Neuronal stem cell (in vitro differentiated cells): ENCODE measurements around the gene MYO5C.

Experiments
- DNase-seq: peaks from one replicate; pipeline ENCODE4 v3.0.0-alpha.2; 2013; ENCODE audit warnings: low spot score
- H2AFZ ChIP-seq: one replicate; pipeline ENCODE4 v1.6.1; 2013; ENCODE audit warnings: mild to moderate bottlenecking, low read length, inconsistent platforms
- H2AK5ac ChIP-seq: 2 replicates; pipeline ENCODE4 v1.6.1; 2013; ENCODE audit warnings: low read depth, mild to moderate bottlenecking, inconsistent platforms, low read length, moderate library complexity, mixed read lengths
- H2BK120ac ChIP-seq: 2 replicates; pipeline ENCODE4 v1.6.1; 2013; ENCODE audit warnings: low read depth, mild to moderate bottlenecking, inconsistent platforms, low read length, moderate library complexity, mixed read lengths
- H2BK12ac ChIP-seq: one replicate; pipeline ENCODE4 v1.6.1; 2013; ENCODE audit warnings: low read length, inconsistent platforms
- H2BK15ac ChIP-seq: 2 replicates; pipeline ENCODE4 v1.6.1; 2013; ENCODE audit warnings: mild to moderate bottlenecking, low read length, inconsistent platforms, mixed read lengths
- H2BK5ac ChIP-seq: one replicate; pipeline ENCODE4 v1.6.1; 2013; ENCODE audit warnings: inconsistent platforms, mild to moderate bottlenecking, low read length, moderate library complexity
- H3K14ac ChIP-seq: one replicate; pipeline ENCODE4 v1.6.1; 2013; ENCODE audit warnings: low read length, inconsistent platforms
- H3K18ac ChIP-seq: 2 replicates; pipeline ENCODE4 v1.6.1; 2013; ENCODE audit warnings: low read length, inconsistent platforms
- H3K23ac ChIP-seq: 2 replicates; pipeline ENCODE4 v1.6.1; 2013; ENCODE audit warnings: low read depth, mild to moderate bottlenecking, mixed read lengths, low read length, inconsistent platforms; ENCODE audit not compliant: poor library complexity
- H3K27ac ChIP-seq: replicated peaks from 3 replicates; pipeline ENCODE4 v1.5.1; 2013; ENCODE audit warnings: low read length, inconsistent platforms
- H3K27me3 ChIP-seq, 3 experiments: 2 replicates each; pipeline ENCODE4 v1.6.1; 2013; ENCODE audit warnings: low read length in 3 of 3, mild to moderate bottlenecking in 2 of 3, inconsistent platforms in 1 of 3, low read depth in 1 of 3, mixed read lengths in 1 of 3, moderate library complexity in 1 of 3; ENCODE audit not compliant: control insufficient read depth in 3 of 3, insufficient read depth in 3 of 3
- H3K36me3 ChIP-seq, 2 donors: replicated peaks in 1 of 2; 2 replicates each; pipeline ENCODE4 v1.6.1; 2013; ENCODE audit warnings: low read length in 2 of 2; ENCODE audit not compliant: control insufficient read depth in 2 of 2, insufficient read depth in 2 of 2
- H3K4ac ChIP-seq: 2 replicates; pipeline ENCODE4 v1.6.1; 2013; ENCODE audit warnings: inconsistent platforms, mild to moderate bottlenecking, low read length, moderate library complexity
- H3K4me1 ChIP-seq, 2 donors: 1 replicate in 1 of 2; 2 replicates in 1 of 2; pipeline ENCODE4 v1.6.1; 2013; ENCODE audit warnings: low read length in 2 of 2, low read depth in 1 of 2; ENCODE audit not compliant: control insufficient read depth in 2 of 2, insufficient read depth in 1 of 2
- H3K4me2 ChIP-seq: one replicate; pipeline ENCODE4 v1.6.1; 2013; ENCODE audit warnings: mild to moderate bottlenecking, low read length, inconsistent platforms; ENCODE audit not compliant: insufficient read depth, poor library complexity, severe bottlenecking
- H3K4me3 ChIP-seq, 2 donors: 2 replicates each; pipeline ENCODE4 v1.5.1; 2013; ENCODE audit warnings: low read length in 2 of 2, mild to moderate bottlenecking in 2 of 2, inconsistent platforms in 1 of 2, moderate library complexity in 1 of 2
- H3K79me1 ChIP-seq: one replicate; pipeline ENCODE4 v1.6.1; 2013; ENCODE audit warnings: low read depth, mild to moderate bottlenecking, inconsistent platforms, low read length, moderate library complexity
- H3K9ac ChIP-seq: one replicate; pipeline ENCODE4 v1.6.1; 2013; ENCODE audit warnings: mild to moderate bottlenecking, low read depth, low read length, inconsistent platforms; ENCODE audit not compliant: poor library complexity
- H3K9me3 ChIP-seq, 2 donors: replicated peaks in 1 of 2; 2 replicates each; pipeline versions ENCODE3 to v1.6.1; 2013; ENCODE audit warnings: low read length in 2 of 2, mild to moderate bottlenecking in 2 of 2, inconsistent platforms in 1 of 2, low read depth in 1 of 2, mixed read lengths in 1 of 2, moderate library complexity in 1 of 2; ENCODE audit not compliant: control insufficient read depth in 2 of 2, insufficient read depth in 1 of 2
- H4K8ac ChIP-seq: one replicate; pipeline ENCODE4 v1.6.1; 2013; ENCODE audit warnings: low read depth, mild to moderate bottlenecking, inconsistent platforms, low read length, moderate library complexity
- H4K91ac ChIP-seq: one replicate; pipeline ENCODE4 v1.6.1; 2013; ENCODE audit warnings: low read length, low read depth, mild to moderate bottlenecking, inconsistent platforms; ENCODE audit not compliant: poor library complexity
- WGBS, 2 donors: extraction: QIAGEN DNeasy Blood & Tissue Kit; methylation state at CpG; one replicate each; pipeline ENCODE4 v1.1.7; 2013; ENCODE audit warnings: missing lambda C conversion rate in 2 of 2, mixed read lengths in 1 of 2; ENCODE audit not compliant: insufficient read length in 2 of 2, insufficient replicate concordance in 1 of 2; ENCODE audit errors: extremely low coverage in 2 of 2; 5-methylcytosine and 5-hydroxymethylcytosine counted together

The MYO5C gene

DNA sequence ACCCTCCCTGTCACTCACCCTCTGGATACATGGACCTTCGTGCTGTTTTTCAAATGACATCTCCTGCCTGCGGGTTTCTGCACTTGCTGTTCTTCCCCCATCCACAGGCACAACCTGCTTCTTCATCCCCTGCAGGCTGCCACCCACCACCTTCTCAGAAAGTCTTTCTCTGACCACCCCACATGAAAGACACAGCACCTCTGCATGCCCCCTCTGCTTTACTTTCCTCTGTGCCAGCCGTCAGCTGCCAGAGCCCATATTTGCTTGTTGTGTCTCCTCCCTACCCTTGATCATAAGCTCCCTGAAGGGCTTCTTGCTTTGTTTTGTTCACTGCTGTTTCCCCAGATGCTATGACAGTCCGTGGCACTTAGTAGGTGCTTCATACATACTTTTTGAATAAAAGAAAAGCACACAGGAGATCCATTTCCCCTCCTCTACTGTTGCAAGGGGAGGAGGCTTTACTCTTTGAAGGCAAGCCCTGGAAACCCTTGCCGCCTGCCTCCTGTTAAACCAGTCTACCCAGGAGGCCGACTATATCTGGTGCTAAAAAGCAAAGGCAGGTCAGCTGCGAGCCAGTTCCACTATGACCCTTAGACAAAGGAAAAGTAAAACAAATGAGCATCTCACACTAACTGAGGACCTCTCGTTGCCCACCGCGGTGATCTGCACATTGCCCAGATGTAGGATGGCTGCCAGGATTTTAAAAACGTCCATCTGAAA lies 31.9 kb downstream of the MYO5C start:
- no peak overlapping the region for H3K9ac ChIP-seq
- no peak overlapping the region for H2BK120ac ChIP-seq
- H3K27me3 ChIP-seq: no peaks in the 10 kb centered on the region
- no peak overlapping the region for H3K14ac ChIP-seq
- H2BK12ac ChIP-seq: peak overlapping the region; percentile 47
- H4K91ac ChIP-seq: no peak overlapping the region
- H2AFZ ChIP-seq: no peak overlapping the region
- no peak overlapping the region for H4K8ac ChIP-seq
- no peak overlapping the region for H2BK15ac ChIP-seq
- H3K79me1 ChIP-seq: no peaks in the 10 kb centered on the region
- H3K4me1 ChIP-seq: peaks cover 20 to 26% of the 10 kb centered on the region in 2 donors
- no peak overlapping the region for H3K4me2 ChIP-seq
- no peak for DNase-seq
- H3K4ac ChIP-seq: no peak overlapping the region
- H2AK5ac ChIP-seq: peak overlapping the region; percentile 58
- H3K4me3 ChIP-seq: no peak overlapping the region
- whole genome bisulfite sequencing, 2 donors: no CpG with 5 or more reads among the region's 11 CpGs
- H2BK5ac ChIP-seq: no peak overlapping the region
- peaks cover 8 to 25% of the 10 kb centered on the region in 2 donors for H3K36me3 ChIP-seq
- no peaks in the 10 kb centered on the region for H3K9me3 ChIP-seq
- H3K27ac ChIP-seq: no peak overlapping the region
- H3K18ac ChIP-seq: peak overlapping the region; percentile 44
- no peak overlapping the region for H3K23ac ChIP-seq

- H3K23ac ChIP-seq: no peak overlapping the region
- H4K8ac ChIP-seq: peak overlapping the region; percentile 52
- H2BK5ac ChIP-seq: peak overlapping the region; percentile 93
- H2AK5ac ChIP-seq: peak overlapping the region; percentile 42
- H2AFZ ChIP-seq: peak overlapping the region; percentile 79
- peaks cover 5 to 14% of the 10 kb centered on the region in 2 donors for H3K36me3 ChIP-seq
- H2BK120ac ChIP-seq: peak overlapping the region; percentile 89
- peak overlapping the region; percentile 25 for H3K14ac ChIP-seq
- no peak overlapping the region for H4K91ac ChIP-seq
- peak overlapping the region; percentile 95 for H3K18ac ChIP-seq
- no peak overlapping the region for H2BK15ac ChIP-seq
- no peak overlapping the region for H3K4me3 ChIP-seq
- H3K27me3 ChIP-seq: no peaks in the 10 kb centered on the region
- no peaks in the 10 kb centered on the region for H3K79me1 ChIP-seq
- no peak overlapping the region for H3K4me2 ChIP-seq
- no CpG with 5 or more reads among the region's 5 CpGs for WGBS, 2 donors
- H3K9me3 ChIP-seq: no peaks in the 10 kb centered on the region
- peak overlapping the region; percentile 92 for H2BK12ac ChIP-seq
- H3K9ac ChIP-seq: no peak overlapping the region
- H3K4me1 ChIP-seq: peaks cover 25 to 34% of the 10 kb centered on the region in 2 donors
- peak; percentile 18 for DNase-seq
- H3K27ac ChIP-seq: peak overlapping the region; percentile 97
- peak overlapping the region; percentile 68 for H3K4ac ChIP-seq
Measured at GRCh38 chr15:52262364-52262763, 33.2 kb downstream of the MYO5C start.

DNA sequence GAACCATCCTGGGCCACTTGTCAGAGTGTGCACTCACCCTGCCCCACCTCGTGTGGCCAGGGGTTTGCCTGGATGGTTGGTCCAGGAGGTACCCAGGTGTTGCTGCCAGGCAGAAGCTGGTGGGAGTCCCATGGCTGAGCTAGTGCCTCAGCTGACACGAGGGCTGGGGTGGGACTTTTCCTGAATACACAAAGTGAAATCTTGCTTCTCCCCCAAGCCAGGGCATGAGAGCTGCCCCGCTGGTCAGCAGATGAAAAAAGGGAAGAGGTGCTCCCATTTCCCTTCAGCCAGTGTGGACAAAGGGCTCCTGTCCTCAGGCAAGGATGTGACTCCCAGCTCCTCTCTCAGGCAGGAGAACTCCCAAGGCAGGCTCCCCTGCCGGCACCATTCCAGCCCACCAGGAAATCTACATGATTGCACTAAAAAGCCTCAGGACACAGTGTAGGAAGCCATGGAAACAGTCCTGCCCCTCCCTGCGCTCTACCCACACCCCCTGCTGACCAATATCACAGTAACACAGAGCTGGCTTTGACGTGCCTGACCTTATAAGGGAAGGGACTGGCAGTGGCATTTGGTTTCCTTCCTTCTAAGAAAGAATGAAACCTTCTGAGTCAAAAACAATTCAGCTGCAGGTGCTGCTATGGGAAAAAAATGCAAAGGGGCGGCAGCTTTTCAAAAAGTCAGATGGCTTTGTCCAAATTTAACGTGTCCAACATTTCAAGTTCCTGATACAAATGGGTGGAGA lies 33.9 kb downstream of the MYO5C start:
- Histone ChIP-seq H2AK5ac (peak overlapping the region; percentile 100), H3K4me3 (no peak overlapping the region), H3K23ac (no peak overlapping the region), H3K36me3 (peaks cover 4 to 8% of the 10 kb centered on the region in 2 donors), H3K9me3 (no peaks in the 10 kb centered on the region), H2BK120ac (peak overlapping the region; percentile 98), H2BK5ac (peak overlapping the region; percentile 100), H3K4me2 (peak overlapping the region; percentile 43), H2AFZ (peak overlapping the region; percentile 79), H3K18ac (peak overlapping the region; percentile 97), H3K14ac (peak overlapping the region; percentile 15), H4K91ac (peak overlapping the region; percentile 100), H3K9ac (peak overlapping the region; percentile 71), H3K4me1 (peaks cover 32 to 38% of the 10 kb centered on the region in 2 donors), H2BK12ac (peak overlapping the region; percentile 100), H4K8ac (peak overlapping the region; percentile 58), H2BK15ac (peak overlapping the region; percentile 99), H3K79me1 (no peaks in the 10 kb centered on the region), H3K27ac (peak overlapping the region; percentile 97), H3K4ac (peak overlapping the region; percentile 98), H3K27me3 (no peaks in the 10 kb centered on the region)
- WGBS, 2 donors: no CpG with 5 or more reads among the region's 8 CpGs
- peak; percentile 82 for DNase-seq

DNA sequence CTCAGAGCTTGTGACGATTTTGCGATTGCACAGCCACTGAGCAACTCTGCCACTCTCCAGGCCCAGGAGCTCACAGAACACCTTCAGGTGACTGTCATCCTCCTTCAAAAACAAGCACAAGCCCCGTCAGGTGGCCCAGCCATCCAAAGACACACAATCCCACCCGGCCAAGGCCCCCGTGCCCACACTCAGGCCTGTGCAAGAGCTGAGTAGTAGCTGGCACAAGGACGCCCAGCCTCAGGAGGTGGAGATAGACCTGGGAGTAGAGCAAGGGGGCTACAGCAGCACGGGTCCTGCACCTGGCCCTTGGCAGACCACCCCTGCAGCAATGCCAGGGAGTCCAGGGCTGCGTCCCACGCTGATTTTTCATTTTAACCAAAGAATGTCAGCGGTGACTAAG lies 34.6 kb downstream of the MYO5C start:
- Histone ChIP-seq H3K9ac (peak overlapping the region; percentile 39), H2BK15ac (peak overlapping the region; percentile 99), H4K91ac (peak overlapping the region; percentile 100), H4K8ac (peak overlapping the region; percentile 92), H3K79me1 (no peaks in the 10 kb centered on the region), H2BK5ac (peak overlapping the region; percentile 100), H3K27me3 (no peaks in the 10 kb centered on the region), H3K36me3 (peaks cover 6 to 7% of the 10 kb centered on the region in 2 donors), H3K9me3 (no peaks in the 10 kb centered on the region), H3K4ac (peak overlapping the region; percentile 98), H2AK5ac (peak overlapping the region; percentile 100), H2BK12ac (peak overlapping the region; percentile 100), H3K4me1 (peaks cover 34 to 36% of the 10 kb centered on the region in 2 donors), H3K27ac (peak overlapping the region; percentile 97), H2AFZ (peak overlapping the region; percentile 79), H3K14ac (peak overlapping the region; percentile 56), H3K23ac (peak overlapping the region; percentile 37), H3K4me2 (no peak overlapping the region), H3K18ac (peak overlapping the region; percentile 97), H3K4me3 (no peak overlapping the region), H2BK120ac (peak overlapping the region; percentile 98)
- no CpG with 5 or more reads among the region's 10 CpGs for WGBS, 2 donors
- DNase-seq: no peak
